HG03135 (cell line): Measurements from ENCODE around the gene ACTR6.
"Not testable (repeated sequence)": the region's sequence is repeated elsewhere in the genome, so short reads cannot be mapped to it uniquely, and the experiment has no call there.

Experiments used
- ATAC-seq: cut with Tn5 transposase; IDR thresholded peaks from one replicate; pipeline ENCODE4 v1.9.1; 2021; ENCODE audit warnings: mild to moderate bottlenecking, moderate library complexity; ENCODE audit not compliant: unreplicated experiment

The ACTR6 gene

DNA sequence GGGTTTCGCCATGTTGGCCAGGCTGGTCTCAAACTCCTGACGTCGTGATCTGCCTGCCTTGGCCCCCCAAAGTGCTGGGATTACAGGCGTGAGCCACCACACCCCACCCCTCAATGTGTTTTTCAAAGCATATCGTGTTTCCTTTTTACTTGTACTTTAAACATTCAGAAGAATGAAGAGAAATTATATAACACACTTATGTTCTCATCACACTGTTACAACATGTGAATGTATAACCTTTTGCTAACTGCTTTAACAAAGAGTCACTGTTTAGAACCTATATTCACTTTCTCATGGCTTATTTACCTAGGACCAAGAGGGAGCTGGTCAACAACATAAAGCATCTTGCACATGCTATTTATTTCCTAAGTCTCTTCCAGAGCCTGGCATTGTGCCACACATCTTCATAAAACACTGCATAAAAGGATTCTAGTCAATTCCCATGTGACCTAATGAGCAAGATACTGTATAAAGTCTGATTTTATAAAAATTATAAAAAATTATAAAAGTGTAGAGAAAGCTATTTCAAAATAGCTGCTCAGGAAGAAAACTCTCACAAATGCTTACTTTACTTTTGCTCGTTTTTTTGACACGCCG, 16.0 kb upstream of the ACTR6 start:
- ATAC-seq, result no peak

DNA sequence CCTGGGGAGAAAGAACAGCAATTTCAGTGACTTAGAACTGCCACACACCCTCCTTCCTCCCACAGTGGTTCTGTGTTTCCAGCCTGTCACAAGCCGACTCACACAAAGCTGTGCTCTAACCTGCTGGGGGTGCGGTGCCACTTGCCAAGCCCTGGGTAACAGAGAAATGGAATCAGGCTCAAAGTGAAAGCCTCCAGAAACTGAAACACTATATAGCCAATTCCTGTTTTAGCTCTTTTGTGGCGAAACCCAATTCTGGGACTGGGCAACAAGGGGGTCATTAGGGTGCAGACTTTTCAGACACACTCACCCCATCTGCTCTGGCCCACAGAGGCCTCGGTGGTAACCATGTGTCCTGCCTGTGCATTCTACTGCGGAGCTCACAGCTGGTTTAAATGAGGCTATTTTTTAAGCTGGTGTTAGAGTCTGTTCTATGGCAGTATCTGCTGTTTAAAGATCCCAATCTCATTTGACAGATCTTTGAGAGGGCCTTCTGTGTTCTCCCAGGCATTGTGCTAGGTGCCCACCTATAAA, 15.2 kb upstream of the ACTR6 start:
- ATAC-seq, result peak; percentile 69

DNA sequence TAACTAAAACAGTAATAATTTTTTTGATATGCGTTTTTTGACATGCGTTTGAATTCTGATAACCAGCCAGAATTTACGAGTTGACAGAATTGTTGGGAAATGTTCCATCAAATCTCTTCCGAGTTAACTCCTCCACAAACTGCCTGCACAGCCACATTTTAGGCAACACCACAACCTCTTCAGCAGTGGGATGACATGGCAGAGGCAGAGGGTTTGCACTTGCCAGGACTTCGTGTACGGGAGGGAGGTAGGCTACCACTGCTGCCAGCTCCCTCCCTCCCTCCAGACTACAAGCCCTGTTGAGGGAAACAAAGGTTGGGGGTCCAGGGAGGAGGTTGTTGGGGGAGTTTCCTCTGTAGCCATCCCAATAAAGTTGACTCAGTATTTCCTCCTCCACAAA, 14.5 kb upstream of the ACTR6 start:
- ATAC-seq, result no peak

GRCh38 chr12:100187068-100187467, 13.5 kb upstream of the ACTR6 start:
- ATAC-seq, result no peak

DNA sequence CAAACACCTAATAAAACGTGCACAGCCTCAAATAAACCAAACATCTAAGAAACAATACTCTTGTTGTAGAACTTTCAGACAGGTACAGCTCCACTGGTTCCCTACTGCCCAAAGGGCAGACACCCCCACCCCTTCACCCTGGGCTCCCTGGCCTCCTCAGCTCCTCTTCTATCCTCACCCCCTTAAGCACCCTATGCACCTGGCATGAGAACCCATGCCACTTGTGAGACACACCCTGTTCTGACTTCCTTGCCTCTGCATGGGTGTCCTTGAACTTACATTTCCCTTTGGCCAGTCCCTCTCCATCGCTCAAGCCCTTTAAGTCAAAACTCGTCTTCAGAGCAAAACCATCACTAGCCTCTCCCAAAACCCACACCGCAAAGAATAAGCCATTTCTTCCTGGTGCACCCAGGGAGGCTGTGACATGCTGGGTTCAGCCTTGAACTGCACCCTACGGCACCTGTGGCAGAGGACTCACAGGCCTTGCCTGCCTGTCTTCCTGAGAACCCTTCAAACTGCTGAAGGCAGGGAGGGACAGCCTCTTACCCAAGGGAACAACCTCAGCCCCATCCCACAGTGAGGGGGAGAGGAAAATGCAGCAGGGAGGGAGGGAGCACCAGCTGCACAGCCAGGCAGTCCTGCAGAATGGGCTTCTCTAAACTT, 12.6 kb upstream of the ACTR6 start:
- no peak for ATAC-seq

GRCh38 chr12:100188888-100189635, 11.6 kb upstream of the ACTR6 start:
- not testable (repeated sequence) for ATAC-seq

- ATAC-seq, result no peak
Observed at GRCh38 chr12:100189636-100190394, 10.8 kb upstream of the ACTR6 start.

- no peak for ATAC-seq
Observed at GRCh38 chr12:100193085-100193484, 7.5 kb upstream of the ACTR6 start.

GRCh38 chr12:100197486-100197885, 3.1 kb upstream of the ACTR6 start:
- ATAC-seq, result no peak

DNA sequence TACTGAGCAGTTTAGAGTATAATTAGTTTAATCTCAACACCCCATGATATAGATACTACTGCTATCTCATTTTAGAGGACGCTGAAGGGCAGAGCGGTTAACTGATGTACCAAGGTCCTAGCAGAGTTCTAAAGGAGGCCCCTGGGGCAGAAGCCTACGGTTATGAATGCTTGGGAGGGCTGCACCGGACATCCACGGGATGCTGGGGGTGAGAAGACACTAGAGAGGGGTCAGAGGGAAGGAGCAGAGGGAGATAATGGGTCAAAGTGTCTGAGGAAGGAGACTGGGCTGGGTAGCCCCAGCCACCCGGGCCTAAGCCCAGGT, 1.6 kb upstream of the ACTR6 start:
- no peak for ATAC-seq

DNA sequence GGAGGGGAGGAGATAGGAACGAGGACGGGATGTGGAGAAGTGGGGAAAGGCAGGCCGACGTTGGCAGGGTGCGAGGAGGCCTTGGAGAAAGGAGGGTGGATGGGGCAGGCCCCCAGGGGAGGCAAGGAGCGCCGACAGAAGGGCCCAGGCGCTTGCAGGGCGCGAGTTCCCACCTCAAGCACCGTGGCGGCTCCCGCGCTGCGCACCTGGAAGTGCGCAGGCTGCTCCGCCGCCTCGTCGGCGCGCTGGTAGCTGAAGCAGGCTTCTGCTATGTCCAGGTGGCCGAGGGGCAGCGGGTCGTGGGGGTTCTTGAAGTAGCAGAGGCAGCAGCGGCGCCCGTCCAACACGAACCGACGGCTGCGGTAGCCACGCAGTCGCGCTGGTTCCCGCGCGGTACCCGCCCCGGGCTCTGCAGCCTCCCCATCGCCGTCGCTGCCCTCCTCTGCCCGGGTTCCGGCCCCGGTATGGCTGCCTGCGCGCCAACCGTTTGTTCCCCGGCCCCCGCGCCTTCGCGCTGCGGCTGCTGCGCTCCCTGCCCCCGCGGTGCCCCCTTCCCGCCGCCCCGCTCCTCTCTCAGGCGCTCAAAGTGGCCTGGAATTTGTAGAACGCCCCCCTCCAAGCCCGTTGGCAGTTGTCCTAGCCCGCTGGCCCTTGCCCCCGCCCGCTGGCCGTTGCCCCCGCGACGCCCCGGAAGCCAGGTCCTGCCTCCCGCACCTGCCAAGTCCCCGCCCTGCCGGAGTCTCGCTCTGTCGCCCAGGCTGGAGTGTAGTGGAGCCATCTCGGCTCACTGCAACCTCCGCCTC, 1.1 kb upstream of the ACTR6 start:
- ATAC-seq, result peak; percentile 69

- ATAC-seq, result no peak
Observed at GRCh38 chr12:100201604-100202423, 1.2 kb downstream of the ACTR6 start.

- no peak for ATAC-seq
Observed at GRCh38 chr12:100207311-100207710, 6.7 kb downstream of the ACTR6 start.

DNA sequence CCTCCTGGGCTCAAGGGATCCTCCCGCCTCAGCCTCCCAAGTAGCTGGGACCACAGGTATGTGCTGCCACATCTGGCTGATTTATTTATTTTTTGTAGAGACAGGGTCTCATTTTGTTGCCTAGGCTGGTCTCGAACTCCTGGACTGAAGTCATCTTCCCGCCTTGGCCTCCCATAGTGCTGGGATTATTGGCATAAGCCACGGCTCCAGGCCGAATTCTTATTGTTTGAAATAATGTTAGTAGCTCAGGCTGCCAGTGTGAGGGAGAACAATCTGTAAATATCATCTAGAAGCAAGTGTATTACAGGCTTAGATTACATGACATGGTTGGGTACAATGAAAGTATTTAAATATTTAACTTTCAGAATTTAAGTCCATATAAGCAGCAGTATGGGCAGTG, 8.2 kb downstream of the ACTR6 start:
- no peak for ATAC-seq

DNA sequence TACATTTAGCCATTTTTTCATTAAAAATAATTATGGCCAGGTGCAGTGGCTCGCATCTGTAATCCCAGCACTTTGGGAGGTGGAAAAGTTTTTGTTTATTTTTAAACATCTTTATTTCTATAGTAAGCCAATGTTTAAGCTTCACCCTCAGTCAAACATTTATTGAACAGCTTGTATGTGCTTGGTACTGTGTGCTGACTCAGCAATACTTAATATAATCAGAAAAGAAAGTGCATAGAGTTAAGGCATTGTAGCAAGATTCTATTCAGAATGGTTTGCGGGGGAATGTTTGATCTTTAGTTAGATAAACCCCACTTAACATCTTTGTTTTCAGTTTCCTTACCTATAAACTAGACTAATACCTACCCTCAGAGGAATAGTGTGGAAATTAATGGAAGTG, 11.1 kb downstream of the ACTR6 start:
- ATAC-seq, result no peak

- ATAC-seq, result no peak
Observed at GRCh38 chr12:100213016-100213891, 12.6 kb downstream of the ACTR6 start.

DNA sequence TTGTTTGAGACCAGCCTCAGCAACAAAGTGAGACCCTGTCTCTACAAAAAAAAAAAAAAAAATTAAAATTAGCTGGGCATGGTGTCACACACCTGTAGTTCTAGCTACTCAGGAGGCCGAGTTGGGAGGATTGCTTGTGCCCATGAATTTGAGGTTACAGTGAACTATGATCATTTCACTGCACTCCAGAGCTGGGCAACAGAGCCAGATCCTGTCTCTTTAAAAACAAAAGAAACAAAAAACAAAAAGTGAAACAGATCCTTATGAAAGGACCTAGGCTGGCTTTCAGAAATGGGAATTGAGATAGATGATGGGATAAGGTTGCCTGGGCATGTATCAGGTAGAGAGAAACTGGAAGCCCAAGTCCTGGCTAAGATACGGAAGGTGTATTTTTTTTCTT, 13.9 kb downstream of the ACTR6 start:
- ATAC-seq, result no peak

DNA sequence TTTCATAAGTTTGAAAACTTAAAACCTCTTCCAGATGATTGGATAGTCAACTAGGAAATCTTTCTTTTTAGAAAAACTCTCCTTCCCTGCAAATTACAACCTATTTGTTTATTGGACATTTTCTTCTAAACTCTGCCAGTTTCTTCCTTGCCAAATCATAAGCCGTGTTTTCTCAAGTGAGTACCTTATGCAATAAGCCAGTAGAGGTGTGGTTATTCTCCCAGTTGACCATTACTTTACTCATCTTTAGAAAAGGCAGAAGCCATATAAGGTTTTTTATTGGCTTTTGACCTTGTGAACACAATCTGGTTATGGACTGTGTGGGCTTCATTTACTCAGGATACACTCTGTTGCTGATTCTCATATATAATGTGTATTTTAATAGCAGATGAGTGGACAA, 14.6 kb downstream of the ACTR6 start:
- no peak for ATAC-seq

- no peak for ATAC-seq
Observed at GRCh38 chr12:100216337-100216736, 15.7 kb downstream of the ACTR6 start.
